ENCODE results near the gene OR52K1. TPM values are rescaled to one million over a fixed set of nuclear protein-coding genes. Genes with fewer than 3 reads are reported as not detected.
"Not testable (repeated sequence)": the region's sequence is repeated elsewhere in the genome, so short reads cannot be mapped to it uniquely, and the experiment has no call there.

Gene OR52K1
- total RNA-seq, 2 donors from 2014 or later: not detected

DNA sequence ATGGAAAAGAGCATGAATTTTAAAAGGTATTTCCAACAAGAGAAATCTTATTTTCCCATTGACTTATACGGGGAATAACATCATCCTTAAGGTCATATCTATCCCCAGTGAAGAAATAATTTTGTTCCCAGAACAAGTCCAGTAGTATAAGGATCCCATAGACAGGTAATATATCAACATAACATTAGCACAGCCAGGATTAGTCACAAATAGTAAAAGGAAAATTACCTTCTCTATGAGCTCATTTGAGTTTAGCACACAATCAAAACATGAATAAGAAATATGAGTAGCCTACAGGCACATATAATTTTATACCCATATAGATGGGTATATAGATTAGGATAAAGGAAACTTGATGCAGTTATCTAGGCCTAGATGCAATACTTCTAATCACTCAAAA, 2.8 kb upstream of the OR52K1 start:
- no peaks in the 10 kb centered on the region for H3K27me3 ChIP-seq
- no peaks in the 10 kb centered on the region for H3K4me1 ChIP-seq
- DNase-seq (ENCODE audit: low spot score): no peak
- no peak for TF ChIP-seq CTCF (IDR thresholded peaks at IDR 0.05)
- no peaks in the 10 kb centered on the region for H3K9me3 ChIP-seq
- no peaks in the 10 kb centered on the region for H3K36me3 ChIP-seq
- H3K4me3 ChIP-seq: no peak overlapping the region
- H3K27ac ChIP-seq: no peak overlapping the region

- H3K4me1 ChIP-seq: no peaks in the 10 kb centered on the region
- TF ChIP-seq CTCF (IDR thresholded peaks at IDR 0.05): no peak
- H3K36me3 ChIP-seq: no peaks in the 10 kb centered on the region
- DNase-seq (ENCODE audit: low spot score): no peak
- H3K9me3 ChIP-seq: no peaks in the 10 kb centered on the region
- no peak overlapping the region for H3K27ac ChIP-seq
- no peak overlapping the region for H3K4me3 ChIP-seq
- no peaks in the 10 kb centered on the region for H3K27me3 ChIP-seq
These were observed 1.7 kb upstream of the OR52K1 start for GRCh38 chr11:4480577-4481239.

- Histone ChIP-seq H3K4me1 (no peaks in the 10 kb centered on the region), H3K36me3 (no peaks in the 10 kb centered on the region), H3K27ac (no peak overlapping the region), H3K9me3 (no peaks in the 10 kb centered on the region), H3K27me3 (no peaks in the 10 kb centered on the region), H3K4me3 (no peak overlapping the region)
- no peak for DNase-seq (ENCODE audit: low spot score)
- TF ChIP-seq CTCF (IDR thresholded peaks at IDR 0.05): no peak
These were observed 1.2 kb upstream of the OR52K1 start for GRCh38 chr11:4481240-4481582.

DNA sequence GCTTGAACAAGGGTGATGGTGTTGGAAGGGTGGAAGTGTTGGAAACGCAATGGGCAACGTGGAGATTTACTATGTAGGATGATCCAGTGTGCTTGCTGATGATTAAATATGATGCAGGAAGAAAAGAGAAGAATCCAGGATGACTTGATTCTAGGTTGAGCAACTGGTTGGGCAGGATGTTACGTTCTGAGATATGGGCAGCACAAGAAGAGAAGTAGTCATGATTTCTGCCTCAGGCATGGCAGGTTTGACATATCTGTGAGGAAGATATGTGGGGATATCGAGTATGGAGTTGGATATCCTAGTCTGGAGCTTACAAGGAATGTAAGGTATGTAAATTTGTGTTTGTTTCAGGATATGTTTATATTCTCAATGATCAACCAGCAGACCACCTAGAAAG, 1.9 kb downstream of the OR52K1 start:
- no peak overlapping the region for H3K4me3 ChIP-seq
- no peaks in the 10 kb centered on the region for H3K4me1 ChIP-seq
- TF ChIP-seq CTCF (IDR thresholded peaks at IDR 0.05): no peak
- DNase-seq (ENCODE audit: low spot score): no peak
- no peaks in the 10 kb centered on the region for H3K9me3 ChIP-seq
- H3K36me3 ChIP-seq: no peaks in the 10 kb centered on the region
- no peak overlapping the region for H3K27ac ChIP-seq
- H3K27me3 ChIP-seq: no peaks in the 10 kb centered on the region

- not testable (repeated sequence) for H3K36me3 ChIP-seq; H3K4me1 ChIP-seq; H3K27me3 ChIP-seq; H3K27ac ChIP-seq; H3K9me3 ChIP-seq; DNase-seq (ENCODE audit: low spot score); H3K4me3 ChIP-seq
These were observed 9.0 kb downstream of the OR52K1 start for GRCh38 chr11:4491405-4491804.

- no peaks in the 10 kb centered on the region for H3K27me3 ChIP-seq
- no peak overlapping the region for H3K4me3 ChIP-seq
- no peaks in the 10 kb centered on the region for H3K9me3 ChIP-seq
- peaks cover 0 to 3% of the 10 kb centered on the region in 2 donors for H3K4me1 ChIP-seq
- DNase-seq (ENCODE audit: low spot score): no peak
- no peak overlapping the region for H3K27ac ChIP-seq
- no peak for TF ChIP-seq CTCF (IDR thresholded peaks at IDR 0.05)
- H3K36me3 ChIP-seq: no peaks in the 10 kb centered on the region
These were observed 9.6 kb downstream of the OR52K1 start for GRCh38 chr11:4491878-4492606.
